AG09309 (cell line): Measurements from ENCODE around the gene TRIM68.
A peak's percentile ranks its signal among the peaks of the same experiment; 100 is the strongest.

ENCODE experiments used
- DNase-seq: peaks from one replicate; pipeline ENCODE4 v3.0.0-alpha.2; 2010; ENCODE audit warnings: low read depth
- H3K4me3 ChIP-seq: 2 replicates; pipeline ENCODE4 v1.5.1; 2011; ENCODE audit warnings: mild to moderate bottlenecking, low read depth, low read length, moderate library complexity; ENCODE audit not compliant: control insufficient read depth
- CTCF ChIP-seq: IDR thresholded peaks from 2 replicates; pipeline ENCODE4 v1.5.1; 2011; ENCODE audit warnings: mild to moderate bottlenecking, low read depth, low read length, inconsistent platforms; ENCODE audit not compliant: insufficient read depth, control insufficient read depth; ENCODE audit errors: missing control alignments

TRIM68 gene

GRCh38 chr11:4643076-4643475, 35.0 kb upstream of the TRIM68 start:
- TF ChIP-seq CTCF, result no peak
- no peak overlapping the region for H3K4me3 ChIP-seq
- no peak for DNase-seq

- no peak overlapping the region for H3K4me3 ChIP-seq
- TF ChIP-seq CTCF, result no peak
- no peak for DNase-seq
Measured at GRCh38 chr11:4642043-4642442, 34.0 kb upstream of the TRIM68 start.

GRCh38 chr11:4641501-4641900, 33.5 kb upstream of the TRIM68 start:
- H3K4me3 ChIP-seq, result no peak overlapping the region
- TF ChIP-seq CTCF, result no peak
- DNase-seq, result no peak

- TF ChIP-seq CTCF, result no peak
- no peak overlapping the region for H3K4me3 ChIP-seq
- DNase-seq, result no peak
Measured at GRCh38 chr11:4639931-4640330, 31.9 kb upstream of the TRIM68 start.

GRCh38 chr11:4637662-4638047, 29.6 kb upstream of the TRIM68 start:
- no peak overlapping the region for H3K4me3 ChIP-seq
- TF ChIP-seq CTCF, result no peak
- DNase-seq, result no peak

- DNase-seq, result peak; percentile 13
- H3K4me3 ChIP-seq, result no peak within 1 kb of the TSS
- TF ChIP-seq CTCF, result peak; percentile 88
Measured at GRCh38 chr11:4636962-4637661, 29.1 kb upstream of the TRIM68 start, which contains the start of gene OR51D1. Gene OR51D1, plus strand, starts transcription at chr11:4637477. Its CDS starts 2,314 bp downstream, at chr11:4639791.

- DNase-seq, result no peak
- no peak for TF ChIP-seq CTCF
- H3K4me3 ChIP-seq, result no peak overlapping the region
Measured at GRCh38 chr11:4636136-4636535, 28.1 kb upstream of the TRIM68 start.
